HEK293 (cell line): ENCODE results near the gene FCGR3A.
A peak's percentile ranks its signal among the peaks of the same experiment; 100 is the strongest.

Source experiments
- CTCF ChIA-PET: fragments of 350-600 bp; formaldehyde crosslinking; extraction: SDS; loops from one replicate; lab custom pipeline; 2021; ENCODE audit warnings: antibody characterized with exemption; lab: Yijun Ruan, JAX
- POLR2A ChIA-PET: fragments of 300-600 bp; formaldehyde crosslinking; extraction: SDS; loops from one replicate; lab custom pipeline; 2020; ENCODE audit warnings: antibody characterized with exemption, inconsistent platforms; lab: Yijun Ruan, JAX
- H3K27ac ChIP-seq: fragments of 200-500 bp; sonication (Bioruptor generic); 2 replicates; pipeline ENCODE4 v1.5.1; 2014; ENCODE audit warnings: low read depth, low read length, control low read depth, inconsistent platforms; ENCODE audit errors: extremely low read depth
- H3K36me3 ChIP-seq, 2 experiments: fragments of 200-500 bp in 1 of 2; sonication (Bioruptor generic) in 1 of 2; 1 replicate in 1 of 2; 2 replicates in 1 of 2; pipeline ENCODE4 v1.5.1; 2014 to 2017; ENCODE audit warnings: inconsistent platforms in 2 of 2, low read length in 2 of 2; ENCODE audit not compliant: control insufficient read depth in 2 of 2, insufficient read depth in 1 of 2
- H3K4me1 ChIP-seq: fragments of 200-500 bp; sonication (Bioruptor generic); 2 replicates; pipeline ENCODE4 v1.5.1; 2014; ENCODE audit warnings: mild to moderate bottlenecking, low read length, inconsistent platforms; ENCODE audit not compliant: control insufficient read depth, insufficient read depth
- H3K4me3 ChIP-seq: 2 replicates; pipeline ENCODE4 v1.5.1; 2011; ENCODE audit warnings: low read depth, mild to moderate bottlenecking, control low read depth, low read length, moderate library complexity
- H3K9me3 ChIP-seq: fragments of 200-500 bp; sonication (Bioruptor generic); 2 replicates; pipeline ENCODE4 v1.5.1; 2014; ENCODE audit warnings: low read depth, low read length, inconsistent platforms; ENCODE audit not compliant: control insufficient read depth, insufficient read depth
- GLIS1 ChIP-seq: fragments of 450-650 bp; formaldehyde crosslinking; IDR thresholded peaks from 2 replicates; pipeline ENCODE4 v1.5.1; 2016; ENCODE audit warnings: missing biosample characterization, missing genetic modification characterization
- INSM2 ChIP-seq: fragments of 450-650 bp; formaldehyde crosslinking; IDR thresholded peaks from 2 replicates; pipeline ENCODE4 v1.5.1; 2016; ENCODE audit warnings: missing biosample characterization, missing genetic modification characterization
- KLF17 ChIP-seq: fragments of 450-650 bp; formaldehyde crosslinking; IDR thresholded peaks from 2 replicates; pipeline ENCODE4 v1.5.1; 2016; ENCODE audit warnings: missing biosample characterization, missing genetic modification characterization
- RBAK ChIP-seq: fragments of 450-650 bp; formaldehyde crosslinking; IDR thresholded peaks from 2 replicates; pipeline ENCODE4 v1.5.1; 2016; ENCODE audit warnings: missing biosample characterization, missing genetic modification characterization
- YY2 ChIP-seq: fragments of 450-650 bp; formaldehyde crosslinking; IDR thresholded peaks from 2 replicates; pipeline ENCODE4 v1.5.1; 2016; ENCODE audit warnings: missing biosample characterization, missing genetic modification characterization
- ZNF18 ChIP-seq: fragments of 450-650 bp; formaldehyde crosslinking; IDR thresholded peaks from 2 replicates; pipeline ENCODE4 v1.5.1; 2016; ENCODE audit warnings: missing biosample characterization, missing genetic modification characterization
- ZNF239 ChIP-seq: fragments of 450-650 bp; formaldehyde crosslinking; IDR thresholded peaks from 2 replicates; pipeline ENCODE4 v1.5.1; 2016; ENCODE audit warnings: missing biosample characterization, missing genetic modification characterization
- ZNF324 ChIP-seq: fragments of 450-650 bp; formaldehyde crosslinking; IDR thresholded peaks from 2 replicates; pipeline ENCODE4 v1.5.1; 2016; ENCODE audit warnings: missing biosample characterization, missing genetic modification characterization
- ZNF394 ChIP-seq: fragments of 450-650 bp; formaldehyde crosslinking; IDR thresholded peaks from 2 replicates; pipeline ENCODE4 v1.5.1; 2016; ENCODE audit warnings: missing biosample characterization, missing genetic modification characterization, mild to moderate bottlenecking, moderate library complexity, borderline replicate concordance
- ZNF473 ChIP-seq: fragments of 450-650 bp; formaldehyde crosslinking; IDR thresholded peaks from 2 replicates; pipeline ENCODE4 v1.5.1; 2017; ENCODE audit warnings: missing biosample characterization, missing genetic modification characterization
- ZNF548 ChIP-seq: fragments of 450-650 bp; formaldehyde crosslinking; IDR thresholded peaks from 2 replicates; pipeline ENCODE4 v1.5.1; 2016; ENCODE audit warnings: missing biosample characterization, missing genetic modification characterization
- ZNF660 ChIP-seq: fragments of 450-650 bp; IDR thresholded peaks from 2 replicates; pipeline ENCODE4 v1.5.1; 2018; ENCODE audit warnings: missing biosample characterization, mild to moderate bottlenecking, missing genetic modification characterization
- ZNF701 ChIP-seq: fragments of 450-650 bp; formaldehyde crosslinking; IDR thresholded peaks from 2 replicates; pipeline ENCODE4 v1.5.1; 2016; ENCODE audit warnings: missing biosample characterization, missing genetic modification characterization
- ZNF707 ChIP-seq: fragments of 450-650 bp; formaldehyde crosslinking; IDR thresholded peaks from 2 replicates; pipeline ENCODE4 v1.5.1; 2016; ENCODE audit warnings: missing biosample characterization, missing genetic modification characterization
- ZNF768 ChIP-seq: fragments of 450-650 bp; formaldehyde crosslinking; IDR thresholded peaks from 2 replicates; pipeline ENCODE4 v1.5.1; 2018; ENCODE audit warnings: missing biosample characterization, mild to moderate bottlenecking, missing genetic modification characterization

Gene FCGR3A

GRCh38 chr1:161506336-161507223, 43.0 kb downstream of the FCGR3A start (continued):
- TF ChIP-seq INSM2 (tag by site-specific recombination) (no peak), ZNF548 (tag by site-specific recombination) (no peak), ZNF473 (tag by site-specific recombination) (no peak), ZNF660 (tag by site-specific recombination) (no peak), KLF17 (0 out of 2 replicates have a peak, but pooled peaks have one; percentile 23)

- TF ChIP-seq RBAK (tag by site-specific recombination) (no peak), YY2 (no peak), ZNF768 (tag by site-specific recombination) (no peak), ZNF324 (no peak), ZNF394 (tag by site-specific recombination) (no peak), ZNF18 (tag by site-specific recombination) (no peak), ZNF707 (tag by site-specific recombination) (no peak), ZNF239 (tag by site-specific recombination) (no peak), KLF17 (no peak)
- TF ChIP-seq, all 188 proteins: peak for 0
- POLR2A ChIA-PET = no interaction called here
- peaks cover 14% of the 10 kb centered on the region for H3K4me1 ChIP-seq
- H3K27ac ChIP-seq = no peak overlapping the region
- CTCF ChIA-PET = interaction anchor here (1.4 to 1.8 kb wide), 2 partner anchors 19 to 20 kb away, joined by 4 to 5 read pairs; no protein-coding TSS in a partner anchor
- no peaks in the 10 kb centered on the region for H3K9me3 ChIP-seq
- no peaks in the 10 kb centered on the region for H3K36me3 ChIP-seq
- H3K4me3 ChIP-seq = no peak overlapping the region
Observed at GRCh38 chr1:161505686-161506085, 43.9 kb downstream of the FCGR3A start.

- no peak for TF ChIP-seq ZNF701 (tag by site-specific recombination)
- TF ChIP-seq GLIS1 (tag by site-specific recombination) = no peak
- peaks cover 14% of the 10 kb centered on the region for H3K4me1 ChIP-seq
- no peak overlapping the region for H3K4me3 ChIP-seq
- H3K9me3 ChIP-seq = no peaks in the 10 kb centered on the region
- ChIA-PET CTCF (interaction anchor here (1.6 to 1.8 kb wide), 2 partner anchors 16 to 19 kb away, joined by 3 to 12 read pairs; no protein-coding TSS in a partner anchor), POLR2A (no interaction called here)
- H3K27ac ChIP-seq = no peak overlapping the region
- no peaks in the 10 kb centered on the region for H3K36me3 ChIP-seq
Observed at GRCh38 chr1:161503394-161503748, 46.2 kb downstream of the FCGR3A start.
